ENCODE measurements around the gene CDKN1C. TPM values are rescaled to one million over a fixed set of nuclear protein-coding genes. Genes with fewer than 3 reads are reported as not detected.

The CDKN1C gene
- total RNA-seq, 2 donors from 2014 or later = 17.1 to 25.0 TPM

GRCh38 chr11:2834503-2835273 is 50.9 kb downstream of the CDKN1C start:
- Histone ChIP-seq H3K27ac (no peak overlapping the region), H3K27me3 (replicated peaks; ENCODE audit: insufficient read depth) (no peaks in the 10 kb centered on the region)
- ATAC-seq (ENCODE audit: insufficient number of reproducible peaks, low FRiP score, low read depth) = no peak

GRCh38 chr11:2833716-2834502 is 51.7 kb downstream of the CDKN1C start:
- DNase-seq (ENCODE audit: low spot score) (no peak), ATAC-seq (ENCODE audit: insufficient number of reproducible peaks, low FRiP score, low read depth) (no peak)
- H3K36me3 ChIP-seq = no peaks in the 10 kb centered on the region
- peaks cover 4% of the 10 kb centered on the region for H3K9me3 ChIP-seq
- no peaks in the 10 kb centered on the region for H3K27me3 ChIP-seq (replicated peaks; ENCODE audit: insufficient read depth)
- H3K4me1 ChIP-seq (ENCODE audit: control insufficient read depth in 1 of 2, low read depth in 2 of 2) = no peaks in the 10 kb centered on the region
- no peak for TF ChIP-seq CTCF (IDR thresholded peaks at IDR 0.05)
- H3K27ac ChIP-seq = no peak overlapping the region
- H3K4me3 ChIP-seq = no peak overlapping the region

More at GRCh38 chr11:2834503-2835273, 50.9 kb downstream of the CDKN1C start:
- Histone ChIP-seq H3K9me3 (no peaks in the 10 kb centered on the region), H3K4me1 (ENCODE audit: control insufficient read depth in 1 of 2, low read depth in 2 of 2) (no peaks in the 10 kb centered on the region), H3K36me3 (no peaks in the 10 kb centered on the region), H3K4me3 (no peak overlapping the region)
- no peak for DNase-seq (ENCODE audit: low spot score)
- no peak for TF ChIP-seq CTCF (IDR thresholded peaks at IDR 0.05)

Other genes with a start within 250 kb of the CDKN1C start
- 1 to 10 TPM; 2.3 to 3.3 TPM for gene KCNQ1OT1, start 185.8 kb downstream of the CDKN1C start, total RNA-seq
- 10 to 100 TPM; 14.4 to 21.3 TPM for gene PHLDA2, start 43.6 kb upstream of the CDKN1C start, total RNA-seq
- gene NAP1L4, start 106.6 kb upstream of the CDKN1C start, total RNA-seq = 10 to 100 TPM; 62.8 to 83.7 TPM
- gene CARS1, start 171.6 kb upstream of the CDKN1C start, total RNA-seq = 10 to 100 TPM; 38.4 to 56.5 TPM